PC-3 (cell line): Measurements from ENCODE around the gene YWHAG.

Experiments
- CTCF ChIP-seq: fragments of 300-600 bp; sonication (generic); conservative IDR thresholded peaks from 2 replicates; pipeline ENCODE4 v1.5.1; 2017; ENCODE audit warnings: antibody characterized with exemption, low read depth, mild to moderate bottlenecking, low read length
- EZH2 ChIP-seq: fragments of 300-600 bp; sonication (generic); IDR thresholded peaks from one replicate; pipeline ENCODE4 v1.6.1; 2017; ENCODE audit warnings: antibody characterized with exemption, mild to moderate bottlenecking, low read length; ENCODE audit not compliant: unreplicated experiment
- EZH2phosphoT487 ChIP-seq: fragments of 300-600 bp; sonication (generic); IDR thresholded peaks from 2 replicates; pipeline ENCODE4 v1.6.1; 2018; ENCODE audit warnings: mild to moderate bottlenecking, antibody characterized with exemption, low read length, borderline replicate concordance

DNA sequence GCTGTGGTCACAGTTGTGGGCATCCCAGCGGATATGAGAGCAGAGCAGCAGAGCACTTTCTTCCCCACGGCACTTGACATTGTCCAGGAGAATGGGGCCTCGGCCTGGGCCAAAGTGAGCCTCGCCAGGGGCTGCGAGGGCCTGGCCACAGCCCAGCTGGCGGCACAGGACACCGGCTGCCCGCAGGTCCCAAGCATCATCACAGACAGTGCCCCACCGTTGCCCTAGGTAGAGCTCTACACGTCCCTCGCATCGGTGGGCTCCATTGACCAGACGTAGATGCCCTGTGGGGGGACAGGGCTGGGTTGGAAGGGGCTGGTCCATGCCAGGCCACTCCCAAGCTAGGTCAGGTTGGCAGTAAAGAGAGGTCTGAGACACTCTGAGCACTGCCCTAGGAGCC lies 31.3 kb upstream of the YWHAG start:
- no peak for TF ChIP-seq EZH2phosphoT487
- TF ChIP-seq CTCF: no peak
- no peak for TF ChIP-seq EZH2
